ENCODE measurements around the gene TRMT2B.
A peak's percentile ranks its signal among the peaks of the same experiment; 100 is the strongest.

Gene TRMT2B, protein sequence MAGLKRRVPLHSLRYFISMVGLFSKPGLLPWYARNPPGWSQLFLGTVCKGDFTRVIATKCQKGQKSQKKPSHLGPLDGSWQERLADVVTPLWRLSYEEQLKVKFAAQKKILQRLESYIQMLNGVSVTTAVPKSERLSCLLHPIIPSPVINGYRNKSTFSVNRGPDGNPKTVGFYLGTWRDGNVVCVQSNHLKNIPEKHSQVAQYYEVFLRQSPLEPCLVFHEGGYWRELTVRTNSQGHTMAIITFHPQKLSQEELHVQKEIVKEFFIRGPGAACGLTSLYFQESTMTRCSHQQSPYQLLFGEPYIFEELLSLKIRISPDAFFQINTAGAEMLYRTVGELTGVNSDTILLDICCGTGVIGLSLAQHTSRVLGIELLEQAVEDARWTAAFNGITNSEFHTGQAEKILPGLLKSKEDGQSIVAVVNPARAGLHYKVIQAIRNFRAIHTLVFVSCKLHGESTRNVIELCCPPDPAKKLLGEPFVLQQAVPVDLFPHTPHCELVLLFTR

DNA sequence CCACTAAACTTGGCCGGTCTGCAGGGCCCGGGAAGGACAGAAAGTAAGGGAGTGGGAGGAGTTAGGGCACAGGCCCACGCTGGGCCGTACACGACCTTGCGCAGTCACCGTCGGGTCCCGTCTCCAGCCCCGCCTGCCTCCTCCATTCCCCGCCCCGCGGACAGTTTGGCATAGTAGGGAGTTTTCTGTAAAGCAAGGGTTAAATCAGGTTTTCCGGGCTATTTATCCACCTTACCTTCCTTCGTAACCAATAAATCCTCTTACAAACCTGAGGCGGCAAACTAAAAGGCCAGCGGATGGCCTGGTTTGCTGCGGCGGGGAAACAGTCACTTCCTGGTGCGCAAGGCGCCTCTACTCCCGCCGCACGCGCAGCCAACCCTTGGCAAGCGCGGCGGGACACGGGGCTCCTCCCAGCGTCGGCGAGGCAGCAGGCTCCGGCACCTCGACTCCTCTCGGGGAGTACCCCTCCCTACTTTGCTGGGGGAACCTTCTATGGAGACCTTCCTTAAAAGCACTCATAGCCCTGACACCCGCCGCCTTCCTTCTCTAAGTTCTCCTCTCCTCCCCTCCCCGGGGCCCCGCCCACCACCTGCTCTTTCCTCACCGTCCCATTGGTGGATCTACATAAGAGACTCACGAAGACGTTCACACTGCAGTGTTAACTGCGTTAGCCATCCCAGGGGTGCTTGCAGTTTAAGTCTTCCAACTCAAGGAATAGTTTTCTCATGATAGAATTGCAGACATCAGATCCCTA lies at the start of gene TRMT2B:
TRMT2B (minus strand) TSS at position 563 of the 754 bp plus-strand sequence. CDS start 9,822 bp downstream, outside the sequence.
- POLR2A ChIA-PET, result interaction anchor here (0.6 kb wide), 1 partner anchor 202 kb away, joined by 4 read pairs; no protein-coding TSS in a partner anchor
- H3K27ac ChIP-seq (ENCODE audit: extremely low read depth, low read depth, low read length), result peak within 1 kb of the TSS; percentile 65; the same call in 1 of the 2 replicates
- H3K4me1 ChIP-seq (ENCODE audit: control insufficient read depth, insufficient read depth, low read length), result no peaks in the 10 kb centered on the region
- CTCF ChIA-PET, result no interaction called here
- H3K4me3 ChIP-seq (ENCODE audit: low read depth, low read length), result peak within 1 kb of the TSS; percentile 51
- H3K9me3 ChIP-seq (ENCODE audit: control insufficient read depth, insufficient read depth, low read depth, low read length), result no peaks in the 10 kb centered on the region; the same call in 1 of the 2 replicates
- peaks cover 0 to 9% of the 10 kb centered on the region in 2 experiments; a peak in 2 of 3 replicates for H3K36me3 ChIP-seq (ENCODE audit: control insufficient read depth in 2 of 2, insufficient read depth in 1 of 2, low read length in 2 of 2)
- TF ChIP-seq REPIN1 (tag by site-specific recombination; IDR thresholded peaks at IDR 0.05; ENCODE audit: low read depth), result no peak
- no peak for TF ChIP-seq ZNF785 (tag by site-specific recombination; IDR thresholded peaks at IDR 0.05)
- no peak for TF ChIP-seq BCL11A (tag by site-specific recombination; IDR thresholded peaks at IDR 0.05; ENCODE audit: low read depth)
- no peak for TF ChIP-seq ZNF623 (tag by site-specific recombination; IDR thresholded peaks at IDR 0.05)
- TF ChIP-seq ZNF423 (tag by site-specific recombination; IDR thresholded peaks at IDR 0.05), result no peak
- TF ChIP-seq ZNF677 (tag by site-specific recombination; IDR thresholded peaks at IDR 0.05), result no peak
- TF ChIP-seq AEBP2 (tag by site-specific recombination; IDR thresholded peaks at IDR 0.05; ENCODE audit: borderline replicate concordance), result no peak
- TF ChIP-seq GLIS1 (tag by site-specific recombination; IDR thresholded peaks at IDR 0.05), result no peak
- TF ChIP-seq ZFHX2 (tag by site-specific recombination; conservative IDR thresholded peaks at IDR 0.05), result no peak; the same call in 1 of the 2 replicates
- TF ChIP-seq, protein P1, sequence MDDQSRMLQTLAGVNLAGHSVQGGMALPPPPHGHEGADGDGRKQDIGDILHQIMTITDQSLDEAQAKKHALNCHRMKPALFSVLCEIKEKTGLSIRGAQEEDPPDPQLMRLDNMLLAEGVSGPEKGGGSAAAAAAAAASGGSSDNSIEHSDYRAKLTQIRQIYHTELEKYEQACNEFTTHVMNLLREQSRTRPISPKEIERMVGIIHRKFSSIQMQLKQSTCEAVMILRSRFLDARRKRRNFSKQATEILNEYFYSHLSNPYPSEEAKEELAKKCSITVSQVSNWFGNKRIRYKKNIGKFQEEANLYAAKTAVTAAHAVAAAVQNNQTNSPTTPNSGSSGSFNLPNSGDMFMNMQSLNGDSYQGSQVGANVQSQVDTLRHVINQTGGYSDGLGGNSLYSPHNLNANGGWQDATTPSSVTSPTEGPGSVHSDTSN (CRISPR knock-in tag; IDR thresholded peaks at IDR 0.05), result no peak
- TF ChIP-seq ZNF521 (tag by site-specific recombination; IDR thresholded peaks at IDR 0.05), result no peak
- TF ChIP-seq ZNF580 (tag by site-specific recombination; IDR thresholded peaks at IDR 0.05), result no peak
- no peak for TF ChIP-seq ZNF433 (tag by site-specific recombination; IDR thresholded peaks at IDR 0.05; ENCODE audit: low read depth)
- TF ChIP-seq, protein P2, sequence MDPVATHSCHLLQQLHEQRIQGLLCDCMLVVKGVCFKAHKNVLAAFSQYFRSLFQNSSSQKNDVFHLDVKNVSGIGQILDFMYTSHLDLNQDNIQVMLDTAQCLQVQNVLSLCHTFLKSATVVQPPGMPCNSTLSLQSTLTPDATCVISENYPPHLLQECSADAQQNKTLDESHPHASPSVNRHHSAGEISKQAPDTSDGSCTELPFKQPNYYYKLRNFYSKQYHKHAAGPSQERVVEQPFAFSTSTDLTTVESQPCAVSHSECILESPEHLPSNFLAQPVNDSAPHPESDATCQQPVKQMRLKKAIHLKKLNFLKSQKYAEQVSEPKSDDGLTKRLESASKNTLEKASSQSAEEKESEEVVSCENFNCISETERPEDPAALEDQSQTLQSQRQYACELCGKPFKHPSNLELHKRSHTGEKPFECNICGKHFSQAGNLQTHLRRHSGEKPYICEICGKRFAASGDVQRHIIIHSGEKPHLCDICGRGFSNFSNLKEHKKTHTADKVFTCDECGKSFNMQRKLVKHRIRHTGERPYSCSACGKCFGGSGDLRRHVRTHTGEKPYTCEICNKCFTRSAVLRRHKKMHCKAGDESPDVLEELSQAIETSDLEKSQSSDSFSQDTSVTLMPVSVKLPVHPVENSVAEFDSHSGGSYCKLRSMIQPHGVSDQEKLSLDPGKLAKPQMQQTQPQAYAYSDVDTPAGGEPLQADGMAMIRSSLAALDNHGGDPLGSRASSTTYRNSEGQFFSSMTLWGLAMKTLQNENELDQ (tag by site-specific recombination; IDR thresholded peaks at IDR 0.05; ENCODE audit: low read depth), result no peak
- no peak for TF ChIP-seq ZNF624 (tag by site-specific recombination; IDR thresholded peaks at IDR 0.05)
- TF ChIP-seq GLI4 (tag by site-specific recombination; IDR thresholded peaks at IDR 0.05), result no peak
- TF ChIP-seq SCRT1 (tag by site-specific recombination; IDR thresholded peaks at IDR 0.05; ENCODE audit: borderline replicate concordance), result no peak
- no peak for TF ChIP-seq ZNF350 (tag by site-specific recombination; IDR thresholded peaks at IDR 0.05)
- TF ChIP-seq ZNF596 (tag by site-specific recombination; IDR thresholded peaks at IDR 0.05), result no peak
- no peak for TF ChIP-seq ZNF560 (tag by site-specific recombination; IDR thresholded peaks at IDR 0.05; ENCODE audit: borderline replicate concordance)
- TF ChIP-seq ZNF138 (tag by site-specific recombination; IDR thresholded peaks at IDR 0.05; ENCODE audit: borderline replicate concordance), result no peak
- TF ChIP-seq ZNF280D (tag by site-specific recombination; IDR thresholded peaks at IDR 0.05), result no peak
- no peak for TF ChIP-seq ZNF830 (tag by site-specific recombination; IDR thresholded peaks at IDR 0.05; ENCODE audit: low read depth)
- no peak for TF ChIP-seq ZNF530 (tag by site-specific recombination; IDR thresholded peaks at IDR 0.05; ENCODE audit: low read depth)
- TF ChIP-seq ZNF366 (tag by site-specific recombination; conservative IDR thresholded peaks at IDR 0.05), result no peak
- no peak; the same call in 1 of the 2 replicates for TF ChIP-seq ZNF777 (tag by site-specific recombination; IDR thresholded peaks at IDR 0.05; ENCODE audit: borderline replicate concordance)
- no peak for TF ChIP-seq KLF1 (tag by site-specific recombination; IDR thresholded peaks at IDR 0.05)
- no peak for TF ChIP-seq ZNF324 (tag by site-specific recombination; IDR thresholded peaks at IDR 0.05)

Measured in HEK293 (cell line).